ENCODE results near the gene GALK1.

Gene GALK1

GRCh38 chr17:75753514-75754377 is 11.2 kb downstream of the GALK1 start:
- peak overlapping the region; percentile 77 for H3K4me3 Mint-ChIP-seq
- H3K27ac Mint-ChIP-seq: no peak overlapping the region
- peaks cover 2% of the 10 kb centered on the region for H3K27me3 Mint-ChIP-seq
- ATAC-seq (ENCODE audit: low read depth) (peak; percentile 82), DNase-seq (ENCODE audit: low spot score in 2 of 2) (peak; percentile 76 to 83)
- peaks cover 13% of the 10 kb centered on the region for H3K4me1 Mint-ChIP-seq
- H3K36me3 Mint-ChIP-seq: peaks cover 1% of the 10 kb centered on the region
- H3K9me3 Mint-ChIP-seq: no peaks in the 10 kb centered on the region

DNA sequence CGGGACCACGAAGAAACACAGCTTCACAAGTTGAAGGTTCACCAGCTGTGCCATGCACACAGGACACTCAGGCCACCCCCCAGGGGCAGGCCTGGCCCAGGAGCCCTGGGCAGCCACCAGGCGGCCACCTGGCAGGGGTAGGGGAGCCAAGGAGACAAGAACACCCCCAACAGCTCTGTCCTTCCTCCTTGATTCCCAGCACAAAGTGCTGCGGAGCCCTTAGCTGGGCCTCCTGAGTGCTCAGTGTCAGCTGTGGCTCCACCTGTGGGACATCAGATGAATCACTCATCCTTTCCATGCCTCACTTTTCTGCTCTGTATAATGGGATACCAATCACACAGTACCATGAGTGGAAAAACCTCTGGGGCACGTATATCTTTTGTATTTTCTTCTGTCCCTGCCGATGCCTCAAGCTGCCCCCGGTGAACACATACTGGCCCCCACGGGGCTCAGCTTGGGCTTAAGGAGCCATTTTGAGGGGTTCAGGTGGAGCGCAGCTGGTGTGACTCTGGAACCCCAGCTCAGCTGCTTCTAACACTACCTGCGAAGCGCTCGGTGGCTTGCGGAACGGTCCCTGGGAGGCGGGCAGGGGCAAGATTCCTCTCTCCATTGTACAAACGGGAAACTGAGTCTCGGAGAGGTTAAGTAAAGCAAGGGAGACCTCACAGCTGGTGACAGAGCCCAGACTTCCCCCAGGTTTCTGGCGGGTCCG is 12.0 kb downstream of the GALK1 start:
- H3K36me3 Mint-ChIP-seq: no peaks in the 10 kb centered on the region
- no peak overlapping the region for H3K27ac Mint-ChIP-seq
- no peaks in the 10 kb centered on the region for H3K9me3 Mint-ChIP-seq
- H3K4me1 Mint-ChIP-seq: peaks cover 13% of the 10 kb centered on the region
- no peak for DNase-seq (ENCODE audit: low spot score in 2 of 2)
- H3K27me3 Mint-ChIP-seq: peaks cover 2% of the 10 kb centered on the region
- peak overlapping the region; percentile 77 for H3K4me3 Mint-ChIP-seq
- peak; percentile 17 for ATAC-seq (ENCODE audit: low read depth)

GRCh38 chr17:75752405-75752709 is 12.6 kb downstream of the GALK1 start:
- no peak for DNase-seq (ENCODE audit: low spot score in 2 of 2)
- peaks cover 4% of the 10 kb centered on the region for H3K27me3 Mint-ChIP-seq
- H3K27ac Mint-ChIP-seq: no peak overlapping the region
- no peaks in the 10 kb centered on the region for H3K9me3 Mint-ChIP-seq
- no peak for ATAC-seq (ENCODE audit: low read depth)
- no peaks in the 10 kb centered on the region for H3K36me3 Mint-ChIP-seq
- H3K4me1 Mint-ChIP-seq: peaks cover 17% of the 10 kb centered on the region
- H3K4me3 Mint-ChIP-seq: peak overlapping the region; percentile 30

DNA sequence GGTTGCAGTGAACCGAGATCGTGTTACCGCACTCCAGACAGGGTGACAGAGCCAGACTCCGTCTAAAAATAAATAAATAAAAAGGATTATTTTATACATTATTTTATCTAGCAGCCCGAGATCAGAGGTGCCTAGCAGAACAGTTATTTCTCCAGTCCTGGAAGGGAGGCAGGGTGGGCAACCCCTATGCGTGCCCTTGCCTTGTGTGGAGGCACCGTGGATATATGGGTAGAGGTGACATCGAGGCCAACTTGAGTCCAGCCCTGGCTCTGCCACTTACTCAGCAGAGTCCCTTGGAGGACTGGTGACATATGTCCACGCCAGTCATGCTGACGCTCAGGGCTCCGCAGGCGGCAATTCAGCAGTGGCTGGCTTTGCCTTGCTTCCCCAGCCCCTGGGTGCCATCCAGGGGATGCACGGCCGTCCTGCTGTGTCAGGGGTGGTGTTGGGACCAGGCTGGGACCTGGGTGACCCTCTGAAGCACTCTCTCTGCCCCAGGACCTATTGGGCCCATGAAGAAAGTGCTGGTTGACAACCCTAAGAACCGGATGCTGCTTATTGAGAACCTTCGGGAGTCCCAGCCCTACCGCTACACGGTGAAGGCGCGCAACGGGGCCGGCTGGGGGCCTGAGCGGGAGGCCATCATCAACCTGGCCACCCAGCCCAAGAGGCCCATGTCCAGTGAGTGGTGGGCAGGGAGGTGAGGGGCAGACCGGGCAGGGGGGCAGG is 13.2 kb downstream of the GALK1 start:
- Mint-ChIP-seq H3K9me3 (no peaks in the 10 kb centered on the region), H3K27ac (no peak overlapping the region), H3K27me3 (peaks cover 4% of the 10 kb centered on the region), H3K4me3 (no peak overlapping the region), H3K36me3 (no peaks in the 10 kb centered on the region), H3K4me1 (peaks cover 17% of the 10 kb centered on the region)
- DNase-seq (ENCODE audit: low spot score in 2 of 2): no peak
- ATAC-seq (ENCODE audit: low read depth): no peak

- ATAC-seq (ENCODE audit: low read depth) (no peak), DNase-seq (ENCODE audit: low spot score in 2 of 2) (no peak)
- Mint-ChIP-seq H3K9me3 (no peaks in the 10 kb centered on the region), H3K36me3 (no peaks in the 10 kb centered on the region), H3K27ac (no peak overlapping the region), H3K4me1 (peaks cover 17% of the 10 kb centered on the region), H3K4me3 (peak overlapping the region; percentile 15), H3K27me3 (peaks cover 4% of the 10 kb centered on the region)
Measured at GRCh38 chr17:75750661-75751423, 14.2 kb downstream of the GALK1 start.

- Mint-ChIP-seq H3K27me3 (peaks cover 3% of the 10 kb centered on the region), H3K27ac (no peak overlapping the region), H3K4me3 (no peak overlapping the region), H3K9me3 (no peaks in the 10 kb centered on the region), H3K36me3 (no peaks in the 10 kb centered on the region), H3K4me1 (peaks cover 12% of the 10 kb centered on the region)
- peak; percentile 74 for ATAC-seq (ENCODE audit: low read depth)
- DNase-seq (ENCODE audit: low spot score in 2 of 2): peak; percentile 91 to 93
Measured at GRCh38 chr17:75749545-75750389, 15.2 kb downstream of the GALK1 start.

- no peaks in the 10 kb centered on the region for H3K36me3 Mint-ChIP-seq
- no peak for ATAC-seq (ENCODE audit: low read depth)
Measured at GRCh38 chr17:75748706-75749105, 16.3 kb downstream of the GALK1 start.

GRCh38 chr17:75743625-75744206 is 21.3 kb downstream of the GALK1 start:
- ATAC-seq (ENCODE audit: low read depth) (no peak), DNase-seq (ENCODE audit: low spot score in 2 of 2) (no peak)
- H3K27me3 Mint-ChIP-seq: peaks cover 2% of the 10 kb centered on the region
- no peak overlapping the region for H3K4me3 Mint-ChIP-seq
- no peak overlapping the region for H3K27ac Mint-ChIP-seq
- H3K9me3 Mint-ChIP-seq: no peaks in the 10 kb centered on the region
- no peaks in the 10 kb centered on the region for H3K36me3 Mint-ChIP-seq
- peaks cover 4% of the 10 kb centered on the region for H3K4me1 Mint-ChIP-seq

More at GRCh38 chr17:75748706-75749105, 16.3 kb downstream of the GALK1 start:
- no peak for DNase-seq (ENCODE audit: low spot score in 2 of 2)
- H3K4me1 Mint-ChIP-seq: peaks cover 9% of the 10 kb centered on the region
- H3K4me3 Mint-ChIP-seq: no peak overlapping the region
- no peaks in the 10 kb centered on the region for H3K9me3 Mint-ChIP-seq
- H3K27me3 Mint-ChIP-seq: peaks cover 2% of the 10 kb centered on the region
- H3K27ac Mint-ChIP-seq: no peak overlapping the region

DNA sequence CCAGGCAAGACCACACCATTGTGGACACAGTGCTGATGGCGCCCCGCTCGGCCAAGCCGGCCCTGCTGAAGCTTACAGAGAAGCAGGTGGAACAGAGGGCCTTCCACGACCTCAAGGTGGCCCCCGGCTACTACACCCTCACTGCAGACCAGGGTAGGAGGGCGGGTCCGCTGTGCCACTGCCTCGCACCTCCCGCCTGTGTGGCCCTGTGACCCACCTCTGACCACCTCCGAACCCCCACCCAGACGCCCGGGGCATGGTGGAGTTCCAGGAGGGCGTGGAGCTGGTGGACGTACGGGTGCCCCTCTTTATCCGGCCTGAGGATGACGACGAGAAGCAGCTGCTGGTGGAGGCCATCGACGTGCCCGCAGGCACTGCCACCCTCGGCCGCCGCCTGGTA is 22.7 kb downstream of the GALK1 start:
- Mint-ChIP-seq H3K27ac (no peak overlapping the region), H3K9me3 (no peaks in the 10 kb centered on the region), H3K4me3 (no peak overlapping the region), H3K27me3 (no peaks in the 10 kb centered on the region), H3K36me3 (no peaks in the 10 kb centered on the region), H3K4me1 (peaks cover 7% of the 10 kb centered on the region)
- DNase-seq (ENCODE audit: low spot score in 2 of 2) (no peak), ATAC-seq (ENCODE audit: low read depth) (no peak)

GRCh38 chr17:75740631-75741077 is 24.3 kb downstream of the GALK1 start:
- Mint-ChIP-seq H3K4me3 (no peak overlapping the region), H3K4me1 (peaks cover 9% of the 10 kb centered on the region), H3K27ac (no peak overlapping the region), H3K27me3 (peaks cover under 1% of the 10 kb centered on the region), H3K36me3 (no peaks in the 10 kb centered on the region), H3K9me3 (no peaks in the 10 kb centered on the region)
- ATAC-seq (ENCODE audit: low read depth) (no peak), DNase-seq (ENCODE audit: low spot score in 2 of 2) (no peak)

DNA sequence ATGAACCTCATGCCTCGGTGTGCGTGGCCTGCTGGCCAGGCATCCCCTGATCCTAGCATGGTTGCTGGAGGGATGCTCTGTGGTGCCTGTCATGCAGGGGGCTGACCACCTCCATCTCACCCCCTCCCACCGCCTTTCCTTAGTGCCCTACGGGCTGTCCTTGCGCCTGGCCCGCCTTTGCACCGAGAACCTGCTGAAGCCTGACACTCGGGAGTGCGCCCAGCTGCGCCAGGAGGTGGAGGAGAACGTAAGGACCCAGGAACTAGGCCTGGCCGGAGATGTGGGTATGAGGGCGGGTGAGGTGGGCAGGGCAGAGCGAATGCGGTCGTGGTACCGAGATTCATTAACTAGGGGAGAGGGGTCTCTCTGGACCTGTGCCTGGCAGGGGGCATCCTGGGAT is 24.8 kb downstream of the GALK1 start:
- no peak for ATAC-seq (ENCODE audit: low read depth)
- no peak for DNase-seq (ENCODE audit: low spot score in 2 of 2)
- Mint-ChIP-seq H3K4me3 (no peak overlapping the region), H3K36me3 (no peaks in the 10 kb centered on the region), H3K27ac (no peak overlapping the region), H3K27me3 (peaks cover 1% of the 10 kb centered on the region), H3K4me1 (peaks cover 9% of the 10 kb centered on the region), H3K9me3 (no peaks in the 10 kb centered on the region)

- Mint-ChIP-seq H3K4me3 (no peak overlapping the region), H3K36me3 (no peaks in the 10 kb centered on the region), H3K4me1 (peaks cover 9% of the 10 kb centered on the region), H3K27me3 (peaks cover 1% of the 10 kb centered on the region), H3K9me3 (no peaks in the 10 kb centered on the region), H3K27ac (no peak overlapping the region)
- ATAC-seq (ENCODE audit: low read depth) (no peak), DNase-seq (ENCODE audit: low spot score in 2 of 2) (no peak)
Measured at GRCh38 chr17:75739801-75740200, 25.2 kb downstream of the GALK1 start.

GRCh38 chr17:75739174-75739573 is 25.8 kb downstream of the GALK1 start:
- no peak for ATAC-seq (ENCODE audit: low read depth)
- peaks cover 15% of the 10 kb centered on the region for H3K4me1 Mint-ChIP-seq
- no peak overlapping the region for H3K4me3 Mint-ChIP-seq
- peaks cover 1% of the 10 kb centered on the region for H3K27me3 Mint-ChIP-seq
- no peaks in the 10 kb centered on the region for H3K9me3 Mint-ChIP-seq
- H3K27ac Mint-ChIP-seq: no peak overlapping the region
- no peak for DNase-seq (ENCODE audit: low spot score in 2 of 2)
- no peaks in the 10 kb centered on the region for H3K36me3 Mint-ChIP-seq
